Measurements from ENCODE around the gene TET3.

DNA sequence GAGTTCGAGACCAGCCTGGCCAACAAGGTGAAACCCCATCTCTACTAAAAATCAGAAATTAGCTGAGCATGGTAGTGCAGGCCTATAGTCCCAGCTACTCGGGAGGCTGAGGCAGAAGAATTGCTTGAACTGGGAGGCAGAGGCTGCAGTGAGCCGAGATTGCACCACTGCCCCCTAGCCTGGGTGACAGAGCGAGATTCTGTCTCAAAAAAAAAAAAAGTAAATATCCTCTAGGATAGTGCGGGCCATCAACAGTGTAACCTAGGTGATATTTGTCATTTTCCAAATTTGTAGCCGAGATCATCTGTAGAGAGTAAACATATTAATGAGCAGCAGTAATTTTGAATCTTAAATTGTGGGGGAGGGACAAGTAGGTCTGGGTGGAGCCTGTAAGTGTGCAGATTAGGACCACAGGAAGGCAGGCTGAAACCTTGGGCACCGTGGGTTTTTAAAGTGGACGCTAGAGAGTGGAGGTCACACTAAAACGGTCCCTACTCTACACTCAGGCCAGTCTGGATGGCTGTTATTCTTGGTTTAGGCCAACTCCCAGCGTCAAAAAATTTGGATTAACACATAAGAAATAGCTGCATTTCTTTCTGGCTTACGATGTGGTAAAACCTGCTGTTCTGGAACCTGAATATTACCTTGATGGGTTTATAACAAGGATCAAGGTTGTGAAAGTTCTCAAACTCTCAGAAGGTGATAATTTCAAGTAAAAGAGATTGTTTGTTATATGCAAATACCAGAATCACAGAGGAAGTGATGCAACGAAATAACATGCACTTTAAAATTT is 22.7 kb upstream of the TET3 start:
- TF ChIP-seq, protein P1, sequence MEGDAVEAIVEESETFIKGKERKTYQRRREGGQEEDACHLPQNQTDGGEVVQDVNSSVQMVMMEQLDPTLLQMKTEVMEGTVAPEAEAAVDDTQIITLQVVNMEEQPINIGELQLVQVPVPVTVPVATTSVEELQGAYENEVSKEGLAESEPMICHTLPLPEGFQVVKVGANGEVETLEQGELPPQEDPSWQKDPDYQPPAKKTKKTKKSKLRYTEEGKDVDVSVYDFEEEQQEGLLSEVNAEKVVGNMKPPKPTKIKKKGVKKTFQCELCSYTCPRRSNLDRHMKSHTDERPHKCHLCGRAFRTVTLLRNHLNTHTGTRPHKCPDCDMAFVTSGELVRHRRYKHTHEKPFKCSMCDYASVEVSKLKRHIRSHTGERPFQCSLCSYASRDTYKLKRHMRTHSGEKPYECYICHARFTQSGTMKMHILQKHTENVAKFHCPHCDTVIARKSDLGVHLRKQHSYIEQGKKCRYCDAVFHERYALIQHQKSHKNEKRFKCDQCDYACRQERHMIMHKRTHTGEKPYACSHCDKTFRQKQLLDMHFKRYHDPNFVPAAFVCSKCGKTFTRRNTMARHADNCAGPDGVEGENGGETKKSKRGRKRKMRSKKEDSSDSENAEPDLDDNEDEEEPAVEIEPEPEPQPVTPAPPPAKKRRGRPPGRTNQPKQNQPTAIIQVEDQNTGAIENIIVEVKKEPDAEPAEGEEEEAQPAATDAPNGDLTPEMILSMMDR (conservative IDR thresholded peaks at IDR 0.05): no peak
- TF ChIP-seq EZH2 (IDR thresholded peaks at IDR 0.05; ENCODE audit: low read depth): no peak
